ENCODE measurements around the gene PTPRG.
A peak's percentile ranks its signal among the peaks of the same experiment; 100 is the strongest.

The PTPRG gene

DNA sequence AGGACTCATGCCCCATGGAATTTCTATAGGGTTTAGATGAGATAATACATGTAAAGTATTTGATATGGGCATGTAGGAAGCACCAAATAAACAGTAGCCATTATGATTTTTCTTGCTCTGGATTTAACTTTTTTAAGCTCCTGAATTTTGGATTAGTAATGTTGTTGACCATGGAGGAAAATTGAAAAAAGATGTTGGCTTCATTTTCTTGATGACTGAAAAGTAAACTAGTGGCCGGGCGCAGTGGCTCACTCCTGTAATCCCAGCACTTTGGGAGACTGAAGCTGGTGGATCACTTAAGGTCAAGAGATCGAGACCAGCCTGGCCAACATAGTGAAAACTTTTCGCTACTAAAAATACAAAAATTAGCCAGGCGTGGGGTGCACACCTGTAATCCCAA, 120.3 kb downstream of the PTPRG start:
- no peak for DNase-seq (ENCODE audit: low spot score)
- TF ChIP-seq, protein P1, sequence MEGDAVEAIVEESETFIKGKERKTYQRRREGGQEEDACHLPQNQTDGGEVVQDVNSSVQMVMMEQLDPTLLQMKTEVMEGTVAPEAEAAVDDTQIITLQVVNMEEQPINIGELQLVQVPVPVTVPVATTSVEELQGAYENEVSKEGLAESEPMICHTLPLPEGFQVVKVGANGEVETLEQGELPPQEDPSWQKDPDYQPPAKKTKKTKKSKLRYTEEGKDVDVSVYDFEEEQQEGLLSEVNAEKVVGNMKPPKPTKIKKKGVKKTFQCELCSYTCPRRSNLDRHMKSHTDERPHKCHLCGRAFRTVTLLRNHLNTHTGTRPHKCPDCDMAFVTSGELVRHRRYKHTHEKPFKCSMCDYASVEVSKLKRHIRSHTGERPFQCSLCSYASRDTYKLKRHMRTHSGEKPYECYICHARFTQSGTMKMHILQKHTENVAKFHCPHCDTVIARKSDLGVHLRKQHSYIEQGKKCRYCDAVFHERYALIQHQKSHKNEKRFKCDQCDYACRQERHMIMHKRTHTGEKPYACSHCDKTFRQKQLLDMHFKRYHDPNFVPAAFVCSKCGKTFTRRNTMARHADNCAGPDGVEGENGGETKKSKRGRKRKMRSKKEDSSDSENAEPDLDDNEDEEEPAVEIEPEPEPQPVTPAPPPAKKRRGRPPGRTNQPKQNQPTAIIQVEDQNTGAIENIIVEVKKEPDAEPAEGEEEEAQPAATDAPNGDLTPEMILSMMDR (IDR thresholded peaks at IDR 0.05): no peak
- no peak overlapping the region for H3K4me3 ChIP-seq
- H3K27ac ChIP-seq: no peak overlapping the region

DNA sequence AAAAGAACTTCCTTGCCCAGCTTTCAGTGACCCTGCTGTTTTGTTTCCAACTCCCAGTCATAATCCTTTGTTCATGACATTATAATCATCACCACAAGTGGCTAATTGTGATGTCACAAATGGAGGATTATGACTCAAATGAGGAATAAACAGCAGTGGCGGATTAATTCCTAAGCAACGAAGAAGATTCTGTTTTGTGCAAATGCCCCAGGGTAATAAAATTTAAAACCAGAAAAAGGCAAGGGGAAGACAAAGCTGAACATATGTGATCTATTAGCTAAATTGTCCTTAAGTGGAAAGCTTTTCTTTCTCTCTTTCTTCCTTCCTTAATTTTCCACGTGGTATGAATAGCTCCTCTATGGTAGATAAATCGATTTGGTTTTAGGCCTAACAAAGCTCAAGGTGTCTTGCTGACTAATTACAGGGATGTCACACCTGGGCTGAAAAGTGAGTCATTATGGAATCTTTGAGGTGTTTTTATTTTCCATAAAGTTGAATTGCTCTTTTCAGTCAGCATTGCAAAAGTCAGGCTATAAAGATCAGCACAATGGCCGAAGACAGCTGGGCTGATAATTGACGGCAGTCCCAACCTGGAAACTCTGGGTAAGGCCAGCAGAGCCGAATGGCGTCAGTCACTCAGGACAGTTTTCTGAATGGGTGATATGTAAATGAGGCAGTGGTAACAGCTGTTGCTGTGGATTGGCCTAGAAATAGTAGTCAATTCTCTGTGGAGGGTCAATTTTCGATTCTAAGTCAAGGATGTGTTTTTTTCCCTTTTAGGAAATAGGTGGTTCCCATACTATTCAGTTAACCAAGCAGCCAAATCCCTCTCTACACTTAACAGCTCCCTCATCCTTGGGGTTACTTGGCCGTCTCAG, 121.5 kb downstream of the PTPRG start:
- peak overlapping the region in 1 of 2 donors; percentile 44 for H3K27ac ChIP-seq
- TF ChIP-seq, protein P1 (IDR thresholded peaks at IDR 0.05): no peak
- H3K4me3 ChIP-seq: no peak overlapping the region
- no peak for DNase-seq (ENCODE audit: low spot score)

GRCh38 chr3:61683549-61684236, 122.3 kb downstream of the PTPRG start:
- DNase-seq (ENCODE audit: low spot score): no peak
- H3K27ac ChIP-seq: peak overlapping the region in 1 of 2 donors; percentile 44
- TF ChIP-seq, protein P1 (IDR thresholded peaks at IDR 0.05): no peak
- no peak overlapping the region for H3K4me3 ChIP-seq

DNA sequence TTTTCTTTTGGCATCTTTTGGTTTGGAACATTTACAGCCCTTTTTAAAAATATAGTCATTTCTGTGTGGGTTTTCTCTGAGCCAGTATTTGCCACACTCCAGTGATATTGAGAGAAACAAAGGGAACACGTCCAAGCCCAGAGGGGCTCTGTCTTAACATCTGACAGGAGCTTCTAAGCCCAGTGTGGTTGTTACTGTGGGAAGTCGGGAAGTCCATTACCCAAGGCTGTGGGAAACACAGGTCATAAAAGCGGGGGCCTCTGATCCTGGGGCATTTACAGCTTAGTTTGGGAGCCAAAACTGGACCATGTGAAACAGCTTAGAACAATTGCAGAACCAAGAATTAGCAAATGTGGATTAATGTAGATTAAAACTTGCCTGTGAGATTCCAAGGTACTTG, 123.0 kb downstream of the PTPRG start:
- H3K27ac ChIP-seq: no peak overlapping the region
- TF ChIP-seq, protein P1 (IDR thresholded peaks at IDR 0.05): no peak

DNA sequence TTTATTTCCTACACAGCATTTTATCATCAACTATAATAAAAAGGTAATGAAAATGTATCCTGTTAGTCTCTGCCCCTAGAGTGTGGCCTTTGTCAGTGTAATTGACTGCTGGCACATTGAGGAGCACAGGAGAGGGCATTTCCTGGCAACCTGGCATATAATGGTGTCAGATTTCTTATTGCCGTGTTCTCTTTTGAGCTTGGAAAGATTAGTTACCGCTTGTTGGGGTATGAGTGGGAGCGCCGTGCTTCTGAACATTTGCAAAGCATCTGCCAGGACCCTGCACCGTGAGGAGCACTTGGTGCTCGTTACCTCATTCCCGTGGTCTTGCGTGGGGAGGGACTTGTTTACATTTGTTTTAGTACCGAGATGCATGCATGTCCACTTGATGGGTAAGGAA, 124.4 kb downstream of the PTPRG start:
- TF ChIP-seq, protein P1 (IDR thresholded peaks at IDR 0.05): no peak
- DNase-seq (ENCODE audit: low spot score): no peak
- no peak overlapping the region for H3K27ac ChIP-seq
- H3K4me3 ChIP-seq: no peak overlapping the region

More for the DNA sequence above, 123.0 kb downstream of the PTPRG start:
- H3K4me3 ChIP-seq: no peak overlapping the region
- no peak for DNase-seq (ENCODE audit: low spot score)

DNA sequence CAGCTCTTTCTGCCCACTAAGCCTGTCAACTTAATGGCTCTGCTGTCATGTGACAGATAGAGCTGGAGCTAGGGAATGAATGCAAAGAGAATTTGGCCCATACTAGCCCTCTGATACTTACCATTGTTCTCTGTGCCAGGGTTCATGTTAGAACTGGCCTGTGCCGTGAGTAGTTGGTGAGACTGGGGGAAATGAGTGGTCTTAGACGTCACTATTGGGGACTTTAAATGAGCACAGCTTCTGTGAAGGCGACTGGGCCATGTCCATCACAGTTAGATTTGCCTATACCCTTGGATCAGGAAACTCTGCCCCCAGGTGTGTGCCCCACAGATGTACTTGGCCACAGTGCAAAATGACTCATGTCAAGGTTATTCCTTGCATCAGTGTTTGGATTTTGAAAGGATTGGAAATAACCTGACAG, 124.9 kb downstream of the PTPRG start:
- Histone ChIP-seq H3K4me3 (no peak overlapping the region), H3K27ac (no peak overlapping the region)
- TF ChIP-seq, protein P1 (IDR thresholded peaks at IDR 0.05): no peak
- DNase-seq (ENCODE audit: low spot score): no peak

Measured in coronary artery (tissue), 2 donors.